ENCODE measurements around the gene GHRL.

GHRL gene, protein sequence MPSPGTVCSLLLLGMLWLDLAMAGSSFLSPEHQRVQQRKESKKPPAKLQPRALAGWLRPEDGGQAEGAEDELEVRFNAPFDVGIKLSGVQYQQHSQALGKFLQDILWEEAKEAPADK

GRCh38 chr3:10292505-10293419 is at the start of gene GHRL:
GHRL (minus strand) TSS chr3:10292947; CDS start chr3:10290180, 2,767 bp downstream.
- no peak for DNase-seq (ENCODE audit: extremely low read depth in 1 of 2, low read depth in 1 of 2)

DNA sequence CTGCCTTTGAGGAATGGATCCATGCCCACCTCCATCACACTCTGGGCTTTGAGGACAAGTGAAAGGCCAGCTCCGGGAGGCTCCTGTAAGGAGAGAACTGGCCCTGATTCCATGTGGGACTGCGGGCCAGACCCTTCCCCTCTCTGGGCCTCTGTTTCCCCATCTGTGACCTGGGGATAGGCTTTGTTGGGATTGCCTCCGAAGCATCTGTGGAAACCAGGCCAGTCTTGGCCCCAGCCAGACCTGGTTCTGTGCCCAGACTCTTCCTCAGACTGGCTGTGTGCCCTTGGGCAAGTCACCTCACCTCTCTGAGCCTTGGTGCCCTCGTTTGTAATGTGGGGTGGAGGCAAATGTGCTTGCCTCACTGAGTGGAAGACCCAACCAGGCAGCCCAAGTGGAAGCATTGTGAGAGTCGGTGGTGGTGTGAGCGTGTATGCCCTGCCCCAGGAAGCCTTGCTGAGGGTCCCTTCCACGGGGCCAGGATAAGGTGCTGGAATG is 49.2 kb upstream of the GHRL start:
- no peak for DNase-seq (ENCODE audit: extremely low read depth in 1 of 2, low read depth in 1 of 2)

DNA sequence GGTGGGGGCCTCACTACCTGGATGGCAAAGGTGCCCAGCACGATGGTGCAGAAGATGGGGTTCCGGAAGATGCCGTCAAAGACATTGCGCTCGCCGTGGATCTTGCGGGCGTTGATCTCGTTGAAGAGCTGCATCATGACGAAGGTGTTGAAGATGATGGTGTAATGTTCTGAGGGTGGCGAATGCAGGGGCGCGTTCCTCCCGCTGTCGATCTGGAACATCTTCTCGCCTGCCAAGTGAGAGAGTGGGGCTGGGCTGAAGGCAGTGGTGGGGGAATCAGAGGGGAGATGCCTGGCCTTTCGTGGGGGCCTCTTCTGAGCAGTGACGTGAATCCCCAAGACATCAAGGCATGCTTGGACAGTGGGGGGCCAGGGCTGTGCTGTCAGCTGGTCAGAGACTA is 47.7 kb upstream of the GHRL start:
- DNase-seq (ENCODE audit: extremely low read depth in 1 of 2, low read depth in 1 of 2): no peak

GRCh38 chr3:10340046-10340445 is 47.3 kb upstream of the GHRL start:
- DNase-seq (ENCODE audit: extremely low read depth in 1 of 2, low read depth in 1 of 2): no peak

GRCh38 chr3:10339376-10339955 is 46.7 kb upstream of the GHRL start:
- no peak for DNase-seq (ENCODE audit: extremely low read depth in 1 of 2, low read depth in 1 of 2)

DNA sequence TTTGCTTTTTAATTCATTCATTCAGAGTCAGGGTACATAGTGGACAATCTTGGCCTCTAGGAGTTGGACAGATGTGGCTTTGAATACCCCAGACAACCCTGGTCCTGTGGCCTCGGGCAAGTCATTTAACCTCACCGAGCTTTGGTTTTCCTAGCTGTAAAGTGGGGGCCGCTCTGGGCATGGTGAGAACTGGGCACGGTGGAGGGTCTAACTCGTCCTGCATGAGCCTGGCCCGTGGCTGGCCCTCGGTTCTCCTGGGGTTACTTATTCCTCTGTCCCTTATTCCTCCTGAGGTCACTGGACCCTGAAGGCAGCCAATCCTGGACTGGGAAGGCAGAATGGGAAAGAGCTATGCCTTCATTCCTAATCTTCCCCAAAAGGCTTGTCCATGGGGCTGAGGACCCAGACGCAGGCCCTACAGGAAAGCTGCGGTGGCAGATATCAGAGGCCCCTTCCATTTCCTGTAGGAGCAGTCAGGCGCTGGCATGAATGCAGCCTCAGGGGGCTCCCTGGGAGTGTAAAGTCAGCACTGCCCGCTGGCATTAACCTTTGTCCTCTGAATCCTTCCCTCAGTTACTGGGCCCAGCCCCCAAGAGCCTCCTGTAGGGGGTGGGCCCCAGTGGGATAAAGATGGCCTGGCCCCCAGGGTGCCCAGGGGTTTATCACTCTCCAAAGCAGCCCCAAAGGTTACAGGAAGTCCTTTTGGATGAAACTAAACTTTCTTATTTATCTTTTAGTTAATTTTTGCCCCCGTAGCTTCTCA is 46.0 kb upstream of the GHRL start:
- DNase-seq (ENCODE audit: extremely low read depth in 1 of 2, low read depth in 1 of 2): no peak

GRCh38 chr3:10338164-10338470 is 45.4 kb upstream of the GHRL start:
- no peak for DNase-seq (ENCODE audit: extremely low read depth in 1 of 2, low read depth in 1 of 2)

- no peak for DNase-seq (ENCODE audit: extremely low read depth in 1 of 2, low read depth in 1 of 2)
Observed at GRCh38 chr3:10337323-10338163, 44.8 kb upstream of the GHRL start.

DNA sequence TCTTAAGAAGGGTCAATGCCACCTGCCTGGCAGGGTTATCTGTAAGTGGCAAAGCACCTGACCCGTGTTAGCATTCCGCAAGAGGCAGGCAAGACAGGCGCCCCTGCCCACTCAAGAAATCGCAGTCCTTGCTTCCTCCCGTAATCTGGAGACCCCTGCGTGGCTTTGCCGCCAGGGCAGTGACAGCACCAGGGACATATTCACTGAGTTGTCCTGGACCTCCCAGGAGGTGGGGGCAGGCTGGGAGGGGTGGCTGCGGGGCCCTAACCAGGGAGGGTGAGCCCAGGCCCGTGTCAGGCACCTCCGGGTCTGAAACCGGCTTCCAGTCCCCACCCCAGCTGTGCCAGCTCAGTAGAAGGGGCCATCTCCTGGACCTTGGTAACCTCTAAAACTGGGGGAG is 44.0 kb upstream of the GHRL start:
- no peak for DNase-seq (ENCODE audit: extremely low read depth in 1 of 2, low read depth in 1 of 2)

DNA sequence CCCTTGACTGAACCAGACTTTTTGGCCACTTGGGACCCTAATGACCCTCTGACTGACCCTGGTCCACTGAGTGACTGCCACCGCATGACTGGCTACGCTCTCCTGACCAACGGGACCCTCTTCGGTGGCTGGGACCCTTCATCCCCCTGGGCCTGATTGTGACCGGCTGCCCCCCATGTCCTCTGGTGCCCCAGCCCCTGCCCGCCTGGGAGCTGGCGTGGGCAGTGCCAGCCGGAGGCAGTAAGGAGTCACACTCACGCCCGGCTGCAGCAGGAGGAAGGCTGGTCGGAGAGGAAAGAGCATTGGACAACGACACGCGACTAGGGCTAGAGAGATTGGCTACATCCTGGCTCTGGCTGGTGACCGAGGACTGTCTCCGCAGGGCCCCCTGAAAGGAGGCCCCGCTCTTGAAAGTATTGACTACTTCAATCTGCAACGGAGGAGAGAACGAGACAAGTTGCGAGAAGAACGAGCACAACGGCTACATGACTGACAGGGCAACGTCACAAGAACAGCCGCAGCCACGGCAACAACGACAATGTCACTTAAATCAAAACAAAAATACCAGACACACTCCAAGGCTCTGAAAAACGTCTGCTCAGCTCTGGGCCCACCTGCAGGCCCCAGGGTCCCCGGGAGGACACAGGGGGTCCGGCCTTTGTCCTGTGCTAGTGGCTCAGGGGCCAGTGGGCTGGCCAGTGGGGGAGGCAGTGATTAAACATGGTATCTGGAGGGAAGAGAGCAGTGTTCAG is 43.3 kb upstream of the GHRL start:
- DNase-seq (ENCODE audit: extremely low read depth in 1 of 2, low read depth in 1 of 2): no peak

GRCh38 chr3:10335190-10335738 is 42.5 kb upstream of the GHRL start:
- DNase-seq (ENCODE audit: extremely low read depth in 1 of 2, low read depth in 1 of 2): no peak

DNA sequence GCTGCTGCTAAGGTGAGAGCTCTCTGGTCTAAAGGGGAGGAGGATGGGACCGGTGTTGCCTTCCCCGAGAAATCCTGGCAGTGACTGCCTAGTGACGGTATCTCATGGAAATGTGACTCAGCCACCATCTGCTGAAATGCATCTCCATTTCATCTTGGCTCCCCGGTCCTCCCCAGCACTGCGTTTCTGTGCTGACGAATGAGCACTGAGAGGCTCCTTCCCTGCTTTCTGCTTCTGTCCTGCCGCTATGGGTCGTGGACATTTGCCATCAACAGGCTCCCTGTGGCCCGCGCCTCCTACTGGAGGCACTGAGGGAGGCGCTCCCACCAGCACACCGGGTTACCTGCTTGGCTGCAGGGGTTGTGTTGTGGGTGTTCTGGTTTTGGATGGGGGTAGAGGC is 41.7 kb upstream of the GHRL start:
- no peak for DNase-seq (ENCODE audit: extremely low read depth in 1 of 2, low read depth in 1 of 2)

GRCh38 chr3:10334042-10334441 is 41.3 kb upstream of the GHRL start:
- no peak for DNase-seq (ENCODE audit: extremely low read depth in 1 of 2, low read depth in 1 of 2)

GRCh38 chr3:10333349-10333650 is 40.6 kb upstream of the GHRL start:
- DNase-seq (ENCODE audit: extremely low read depth in 1 of 2, low read depth in 1 of 2): no peak

DNA sequence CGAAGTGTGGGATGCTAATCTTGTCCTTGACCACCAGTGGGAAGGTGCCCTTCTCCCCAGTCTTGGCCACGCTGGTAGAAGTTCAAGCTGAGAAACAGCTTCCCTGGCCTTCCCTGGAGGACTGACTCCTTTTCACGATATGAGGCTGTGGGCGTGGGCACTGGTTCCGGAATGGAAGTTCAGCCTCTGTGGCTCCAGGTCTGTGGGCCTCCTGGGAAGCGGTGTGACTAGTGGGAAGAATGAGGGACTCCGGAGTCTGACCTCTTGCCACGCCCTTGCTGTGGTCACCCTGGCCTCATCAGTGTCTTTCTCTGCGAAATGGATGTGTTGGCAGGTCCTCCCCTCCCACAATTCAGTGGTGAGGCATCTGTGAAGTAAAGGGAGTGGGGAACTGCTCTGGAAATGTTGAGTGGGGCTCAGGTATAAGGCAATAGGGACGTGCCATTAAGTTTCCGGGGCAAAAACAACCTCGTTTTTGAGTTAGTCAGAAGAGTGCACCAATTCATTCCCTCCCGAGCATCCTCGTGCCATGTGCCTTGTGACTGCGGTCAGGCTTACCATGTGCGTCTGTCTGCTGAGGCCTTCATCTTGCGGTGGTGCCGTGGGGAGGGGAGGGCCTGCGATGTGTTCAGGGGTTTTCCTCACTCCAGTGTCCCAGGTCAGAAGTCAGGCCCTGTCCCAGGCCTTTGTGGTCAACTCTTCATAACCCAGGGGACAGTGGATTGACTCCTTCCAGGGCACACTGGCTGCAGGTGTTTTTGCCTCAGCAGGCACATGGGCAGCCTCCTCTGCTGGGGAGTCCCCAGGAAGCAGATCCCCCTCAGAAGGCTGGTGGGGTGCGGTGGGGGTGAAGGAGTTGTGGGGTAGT is 40.0 kb upstream of the GHRL start:
- no peak for DNase-seq (ENCODE audit: extremely low read depth in 1 of 2, low read depth in 1 of 2)

GRCh38 chr3:10331320-10331719 is 38.6 kb upstream of the GHRL start:
- DNase-seq (ENCODE audit: extremely low read depth in 1 of 2, low read depth in 1 of 2): no peak

- DNase-seq (ENCODE audit: extremely low read depth in 1 of 2, low read depth in 1 of 2): no peak
Observed at GRCh38 chr3:10330319-10330718, 37.6 kb upstream of the GHRL start.

- DNase-seq (ENCODE audit: extremely low read depth in 1 of 2, low read depth in 1 of 2): no peak
Observed at GRCh38 chr3:10329495-10330015, 36.8 kb upstream of the GHRL start.
